Right lobe of liver (tissue), 6 donors: ENCODE data around the gene SLC44A1. TPM values are rescaled to one million over a fixed set of nuclear protein-coding genes. Genes with fewer than 3 reads are reported as not detected.

Source experiments
- ATAC-seq, 4 donors: fragments of 200-7000 bp; cut with Tn5 transposase; one replicate each; pipeline ENCODE4 v1.9.1; 2020; ENCODE audit warnings: mild to moderate bottlenecking in 4 of 4, moderate library complexity in 4 of 4
- DNase-seq, 3 donors: peaks; one replicate each; pipeline ENCODE4 v3.0.0-alpha.2; 2020
- H3K27ac ChIP-seq, 3 donors: fragments of 200-600 bp; one replicate each; pipeline ENCODE4 v1.8.0; 2022
- H3K27me3 ChIP-seq, 2 donors: fragments of 200-600 bp; one replicate each; pipeline ENCODE4 v1.8.0; 2022
- H3K36me3 ChIP-seq, 4 donors: fragments of 200-600 bp; sonication (generic) in 1 of 4; one replicate each; pipeline versions ENCODE4 v1.5.1 to v1.8.0; 2017 to 2022; ENCODE audit warnings: control low read depth in 1 of 4
- H3K4me1 ChIP-seq, 4 donors: fragments of 200-600 bp; sonication (generic) in 1 of 4; one replicate each; pipeline versions ENCODE4 v1.5.1 to v1.8.0; 2017 to 2022; ENCODE audit warnings: control low read depth in 1 of 4
- H3K4me3 ChIP-seq, 3 donors: fragments of 200-600 bp; one replicate each; pipeline ENCODE4 v1.8.0; 2022
- H3K9me3 ChIP-seq, 4 donors: fragments of 200-600 bp; sonication (generic) in 1 of 4; one replicate each; pipeline versions ENCODE4 v1.5.1 to v1.8.0; 2017 to 2022; ENCODE audit warnings: control low read depth in 1 of 4
- POLR2A ChIP-seq: fragments of 450-650 bp; IDR thresholded peaks from one replicate; pipeline ENCODE4 v1.6.1; 2017; ENCODE audit warnings: antibody characterized with exemption, mild to moderate bottlenecking
- WGBS: methylation state at CpG from one replicate; pipeline ENCODE4 v1.1.6; 2018; ENCODE audit warnings: low coverage, low lambda C conversion rate; ENCODE audit not compliant: insufficient coverage; ENCODE audit errors: missing lambda C conversion rate; 5-methylcytosine and 5-hydroxymethylcytosine counted together
- intact Hi-C, 2 donors: fragments of 100-400 bp; cut with DNase I; formaldehyde crosslinking; loops; one replicate each; pipeline versions ENCODE4 v1.11.2 to v1.14.1; 2022
- total RNA-seq, 6 experiments: library from RNA; depleted of rRNA in 2 of 6; stranded (reverse); fragments of >200 nt in 2 of 6; fragmentation: NEBNext Ultra II Directional in 3 of 6; extraction: Animal tissue kit (Norgen Biotek cat#: 25700) in 3 of 6; gene quantifications; one replicate each; pipeline versions ENCODE4 v1.1.0 to v1.2.4, GENCODE V29; 2016 to 2023
- TF ChIP-seq, protein P1 (sequence below), 4 donors: fragments of 200-600 bp in 3 of 4; fragments of 450-650 bp in 1 of 4; IDR thresholded peaks; one replicate each; pipeline versions ENCODE4 v1.5.1 to v1.8.0; 2016 to 2022; ENCODE audit warnings: antibody characterized with exemption in 4 of 4, mild to moderate bottlenecking in 2 of 4
- donor health status: DM: no; HTN: yes; CAD: no.
- donor health status: DM: no; HTN: no; CAD: no.
- donor health status: DM: no; HTN: no; CAD: no.
- donor health status: DM: no; HTN: yes; CAD: no.
- donor health status: DM: no; HTN: yes; CAD: no.

Gene SLC44A1
- total RNA-seq, 6 experiments from 2014 or later = 44.7 to 73.2 (median 50.1) TPM

DNA sequence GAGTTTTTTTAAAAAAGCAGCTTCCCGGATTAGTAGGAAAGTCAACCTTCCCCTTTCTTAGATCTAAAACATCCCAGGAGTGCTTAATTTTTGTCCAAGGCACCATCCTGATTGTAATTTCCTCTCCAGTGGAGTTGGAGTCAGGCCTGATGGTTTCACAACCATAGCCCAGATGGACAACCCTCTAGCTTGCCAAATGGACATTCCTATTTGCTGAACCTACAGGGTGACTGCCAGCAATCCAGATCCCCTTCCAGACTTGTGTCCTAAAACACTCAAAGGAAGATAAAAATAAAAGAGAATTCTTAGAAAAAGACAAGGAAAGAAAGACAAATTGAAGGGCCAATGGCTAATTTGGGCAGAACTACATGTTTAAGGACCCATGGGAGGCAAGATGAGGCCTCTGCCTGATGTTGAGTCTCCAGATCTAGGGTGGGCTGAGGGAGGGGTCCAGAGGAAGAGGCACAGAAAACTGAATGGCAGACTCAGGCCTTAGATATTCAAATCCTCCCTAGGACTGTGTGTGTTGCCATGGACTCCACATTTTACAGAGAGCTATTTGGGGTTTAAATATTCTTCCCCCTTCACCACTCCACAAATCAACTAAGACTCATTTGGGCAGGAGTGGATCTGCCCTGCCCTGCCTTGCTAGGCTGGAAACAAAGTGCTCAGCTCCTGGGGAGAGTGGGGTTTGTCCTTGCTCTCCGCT is 38.5 kb upstream of the SLC44A1 start:
- TF ChIP-seq POLR2A = peak; percentile 18
- TF ChIP-seq, protein P1, sequence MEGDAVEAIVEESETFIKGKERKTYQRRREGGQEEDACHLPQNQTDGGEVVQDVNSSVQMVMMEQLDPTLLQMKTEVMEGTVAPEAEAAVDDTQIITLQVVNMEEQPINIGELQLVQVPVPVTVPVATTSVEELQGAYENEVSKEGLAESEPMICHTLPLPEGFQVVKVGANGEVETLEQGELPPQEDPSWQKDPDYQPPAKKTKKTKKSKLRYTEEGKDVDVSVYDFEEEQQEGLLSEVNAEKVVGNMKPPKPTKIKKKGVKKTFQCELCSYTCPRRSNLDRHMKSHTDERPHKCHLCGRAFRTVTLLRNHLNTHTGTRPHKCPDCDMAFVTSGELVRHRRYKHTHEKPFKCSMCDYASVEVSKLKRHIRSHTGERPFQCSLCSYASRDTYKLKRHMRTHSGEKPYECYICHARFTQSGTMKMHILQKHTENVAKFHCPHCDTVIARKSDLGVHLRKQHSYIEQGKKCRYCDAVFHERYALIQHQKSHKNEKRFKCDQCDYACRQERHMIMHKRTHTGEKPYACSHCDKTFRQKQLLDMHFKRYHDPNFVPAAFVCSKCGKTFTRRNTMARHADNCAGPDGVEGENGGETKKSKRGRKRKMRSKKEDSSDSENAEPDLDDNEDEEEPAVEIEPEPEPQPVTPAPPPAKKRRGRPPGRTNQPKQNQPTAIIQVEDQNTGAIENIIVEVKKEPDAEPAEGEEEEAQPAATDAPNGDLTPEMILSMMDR (IDR thresholded peaks at IDR 0.05) = no peak
- intact Hi-C loops = no loop called here
- ATAC-seq (peak; percentile 90 to 94 (median 92)), DNase-seq (peak; percentile 35 to 85 (median 63))
- WGBS = 62% methylated on average over 2 of the region's 2 CpGs
- Histone ChIP-seq H3K4me1 (peaks cover 0 to 22% (median 6%) of the 10 kb centered on the region in 4 donors), H3K36me3 (no peaks in the 10 kb centered on the region), H3K27me3 (no peaks in the 10 kb centered on the region), H3K9me3 (no peaks in the 10 kb centered on the region), H3K4me3 (no peak overlapping the region), H3K27ac (peak overlapping the region; percentile 53 to 76 (median 61))

DNA sequence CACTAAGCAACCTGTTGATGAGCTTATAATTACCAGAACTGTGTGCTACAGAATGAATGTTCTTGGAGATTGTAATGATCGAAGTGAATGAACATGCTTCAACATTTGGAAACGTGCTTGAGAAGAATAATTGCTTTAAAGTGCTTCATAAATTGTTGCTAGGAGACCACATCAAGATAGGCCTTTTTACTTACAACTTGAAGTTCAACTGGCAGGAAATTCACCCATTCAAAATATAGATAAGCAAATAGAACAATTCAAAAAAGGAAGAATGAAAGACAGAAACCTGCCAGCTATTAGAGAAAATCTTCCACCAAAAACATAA is 38.0 kb upstream of the SLC44A1 start:
- Histone ChIP-seq H3K36me3 (no peaks in the 10 kb centered on the region), H3K27me3 (no peaks in the 10 kb centered on the region), H3K4me3 (no peak overlapping the region), H3K27ac (peak overlapping the region; percentile 53 to 76 (median 61)), H3K9me3 (no peaks in the 10 kb centered on the region), H3K4me1 (peaks cover 0 to 22% (median 6%) of the 10 kb centered on the region in 4 donors)
- ATAC-seq (no peak), DNase-seq (no peak)
- intact Hi-C loops = no loop called here
- TF ChIP-seq, protein P1 (IDR thresholded peaks at IDR 0.05) = no peak
- no peak for TF ChIP-seq POLR2A
- 61% methylated on average over 2 of the region's 2 CpGs for WGBS

DNA sequence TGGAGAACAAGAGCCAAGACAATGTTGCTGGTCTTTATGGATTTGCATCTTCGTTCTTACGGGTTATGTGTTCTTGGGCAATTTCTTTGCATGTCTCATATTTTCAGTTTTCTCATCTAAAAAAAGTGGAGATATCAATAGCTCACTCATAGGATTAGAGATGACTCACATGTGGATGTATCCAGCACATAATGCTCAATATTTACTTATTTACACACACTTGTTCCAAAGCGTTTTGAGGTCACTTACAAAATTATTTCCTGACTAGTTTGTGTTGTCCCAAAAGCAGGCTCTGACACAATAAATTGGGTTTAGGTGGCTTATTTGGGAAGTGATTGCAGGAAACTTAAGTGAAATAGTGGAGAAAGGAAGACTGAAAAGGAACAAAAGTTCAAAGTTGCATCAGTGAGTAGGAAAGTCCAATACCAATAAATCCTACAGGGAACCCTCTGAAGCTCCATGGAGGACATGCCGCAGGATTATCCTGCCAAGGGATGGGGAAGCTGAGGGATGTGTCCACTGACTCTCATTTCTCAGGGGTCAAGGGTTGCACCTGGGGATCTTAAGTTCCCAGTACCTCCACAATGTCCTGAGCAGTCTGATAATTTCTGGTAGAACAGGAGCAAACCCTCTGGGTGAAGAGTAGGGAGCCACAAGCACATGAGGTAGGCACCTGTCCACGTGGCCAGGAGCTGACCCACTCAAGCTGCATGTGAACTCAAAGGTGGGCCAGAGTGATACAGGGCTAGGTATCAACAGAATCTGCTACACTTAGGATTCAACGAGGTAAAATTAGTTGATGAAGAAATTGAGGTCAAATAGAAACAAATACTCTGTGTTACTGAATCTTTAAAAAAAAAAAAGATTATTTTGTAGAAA is 37.4 kb upstream of the SLC44A1 start:
- H3K27me3 ChIP-seq = no peaks in the 10 kb centered on the region
- 35% methylated on average over 6 of the region's 6 CpGs for WGBS
- no peak overlapping the region for H3K4me3 ChIP-seq
- H3K36me3 ChIP-seq = no peaks in the 10 kb centered on the region
- ATAC-seq (peak; percentile 64 to 82 (median 76)), DNase-seq (no peak)
- intact Hi-C loops = no loop called here
- no peaks in the 10 kb centered on the region for H3K9me3 ChIP-seq
- peak overlapping the region; percentile 53 to 76 (median 61) for H3K27ac ChIP-seq
- TF ChIP-seq, protein P1 (IDR thresholded peaks at IDR 0.05) = no peak
- TF ChIP-seq POLR2A = no peak
- H3K4me1 ChIP-seq = peaks cover 0 to 22% (median 6%) of the 10 kb centered on the region in 4 donors

DNA sequence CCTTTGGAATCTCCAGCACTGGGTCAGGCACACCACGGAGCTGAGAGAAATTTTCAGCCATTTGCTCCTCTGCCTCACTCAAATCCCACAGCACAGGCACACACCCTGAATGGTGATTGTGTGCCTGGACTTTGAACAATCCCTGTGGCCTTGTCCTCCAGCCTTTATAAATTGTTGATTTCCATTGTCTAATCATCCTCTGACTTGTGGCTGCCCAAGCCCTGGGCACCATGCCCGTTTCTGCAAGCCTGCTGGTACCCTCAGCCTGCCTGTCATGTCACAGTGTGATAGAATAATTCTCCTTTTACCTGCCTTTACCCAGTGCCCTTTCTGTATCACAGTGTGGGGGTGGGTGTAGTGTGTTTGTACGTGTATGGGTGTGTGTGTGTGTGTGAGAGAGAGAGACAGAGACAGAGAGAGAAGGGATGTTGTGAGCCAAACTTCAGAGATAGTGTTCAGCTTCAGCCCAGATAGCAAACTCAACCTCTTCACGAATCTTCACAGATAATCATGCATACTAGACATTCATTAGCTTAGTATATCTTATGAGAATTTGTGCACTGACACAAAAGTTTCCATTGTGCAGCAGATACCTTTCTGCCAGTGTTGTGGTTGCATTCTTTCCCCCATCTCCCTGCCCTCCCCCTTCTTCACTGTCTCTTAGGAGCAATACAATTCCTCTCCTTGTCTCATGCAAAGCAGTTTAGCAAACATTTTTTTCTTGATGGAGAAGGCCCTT is 27.8 kb upstream of the SLC44A1 start:
- ATAC-seq = peak; percentile 66 to 95 (median 88)
- H3K9me3 ChIP-seq = no peaks in the 10 kb centered on the region
- H3K27ac ChIP-seq = no peak overlapping the region
- no peak overlapping the region for H3K4me3 ChIP-seq
- H3K4me1 ChIP-seq = peaks cover 0 to 7% (median 0%) of the 10 kb centered on the region in 4 donors
- 25% methylated on average over 3 of the region's 4 CpGs for WGBS
- no peaks in the 10 kb centered on the region for H3K36me3 ChIP-seq
- intact Hi-C loops = no loop called here
- DNase-seq = peak; percentile 49 to 69 (median 68)
- H3K27me3 ChIP-seq = no peaks in the 10 kb centered on the region
- TF ChIP-seq, protein P1 (IDR thresholded peaks at IDR 0.05) = no peak
- no peak for TF ChIP-seq POLR2A
